GM23338 (cell line): ENCODE results near the gene AAGAB. TPM values are rescaled to one million over a fixed set of nuclear protein-coding genes. Genes with fewer than 3 reads are reported as not detected.

ENCODE experiments used
- ATAC-seq: fragments of 200-7000 bp; cut with Tn5 transposase; 3 replicates; pipeline ENCODE4 v1.9.1; 2020
- DNase-seq: peaks from one replicate; pipeline ENCODE4 v3.0.0-alpha.2; 2015; ENCODE audit warnings: low spot score
- H2AFZ ChIP-seq: fragments of 200-600 bp; sonication (generic); 2 replicates; pipeline ENCODE4 v1.8.0; 2016; ENCODE audit warnings: antibody characterized with exemption, mild to moderate bottlenecking, moderate library complexity
- H3F3A ChIP-seq: fragments of 200-600 bp; sonication (generic); replicated peaks from 2 replicates; pipeline ENCODE4 v1.8.0; 2017; ENCODE audit warnings: antibody characterized with exemption, mixed run types, low read depth
- H3K27ac ChIP-seq: fragments of 200-600 bp; sonication (generic); 2 replicates; pipeline ENCODE4 v1.6.1; 2016; ENCODE audit warnings: low read depth
- H3K27me3 ChIP-seq: fragments of 200-600 bp; sonication (generic); 2 replicates; pipeline ENCODE4 v1.8.0; 2016; ENCODE audit warnings: mild to moderate bottlenecking, mixed run types, moderate library complexity; ENCODE audit not compliant: insufficient read depth
- H3K36me3 ChIP-seq: fragments of 200-600 bp; sonication (generic); 2 replicates; pipeline ENCODE4 v1.8.0; 2016; ENCODE audit warnings: mild to moderate bottlenecking; ENCODE audit not compliant: insufficient read depth
- H3K4me1 ChIP-seq: fragments of 200-600 bp; sonication (generic); 2 replicates; pipeline ENCODE4 v1.8.0; 2016; ENCODE audit warnings: mild to moderate bottlenecking, moderate library complexity; ENCODE audit not compliant: insufficient read depth
- H3K4me2 ChIP-seq: fragments of 200-600 bp; sonication (generic); 2 replicates; pipeline ENCODE4 v1.7.1; 2017; ENCODE audit warnings: mixed run types
- H3K4me3 ChIP-seq: fragments of 200-600 bp; sonication (generic); 2 replicates; pipeline ENCODE4 v1.6.1; 2016; ENCODE audit warnings: mixed run types
- H3K79me2 ChIP-seq: fragments of 200-600 bp; sonication (generic); replicated peaks from 2 replicates; pipeline ENCODE4 v1.8.0; 2017; ENCODE audit warnings: mild to moderate bottlenecking; ENCODE audit not compliant: insufficient read depth
- H3K9me2 ChIP-seq: fragments of 200-600 bp; sonication (generic); 2 replicates; pipeline ENCODE4 v1.8.0; 2017; ENCODE audit not compliant: insufficient read depth
- H4K20me1 ChIP-seq: fragments of 200-600 bp; sonication (generic); replicated peaks from 2 replicates; pipeline ENCODE4 v1.8.0; 2017; ENCODE audit warnings: mild to moderate bottlenecking; ENCODE audit not compliant: insufficient read depth
- H3K27ac Mint-ChIP-seq: 2 replicates; pipeline ENCODE4 v1.8.0; 2020; ENCODE audit warnings: inconsistent platforms, mild to moderate bottlenecking, moderate library complexity, mixed read lengths
- H3K27me3 Mint-ChIP-seq: 3 replicates; pipeline ENCODE4 v1.8.0; 2022; ENCODE audit warnings: low read depth, mild to moderate bottlenecking, moderate library complexity, mixed read lengths, inconsistent platforms; ENCODE audit not compliant: insufficient read depth, poor library complexity
- H3K36me3 Mint-ChIP-seq: 3 replicates; pipeline ENCODE4 v1.8.0; 2021; ENCODE audit warnings: low read depth, mild to moderate bottlenecking, inconsistent platforms, moderate library complexity, mixed read lengths
- H3K4me1 Mint-ChIP-seq: 3 replicates; pipeline ENCODE4 v1.8.0; 2020; ENCODE audit warnings: mild to moderate bottlenecking, inconsistent platforms, mixed read lengths
- H3K4me3 Mint-ChIP-seq: 3 replicates; pipeline ENCODE4 v1.8.0; 2021; ENCODE audit warnings: moderate library complexity, mild to moderate bottlenecking, inconsistent platforms, mixed read lengths
- H3K9me3 Mint-ChIP-seq: 3 replicates; pipeline ENCODE4 v1.8.0; 2020; ENCODE audit warnings: moderate library complexity, mild to moderate bottlenecking, inconsistent platforms, mixed read lengths
- CREB1 ChIP-seq: fragments of 250-450 bp; sonication (Bioruptor Pico); IDR thresholded peaks from 2 replicates; pipeline ENCODE4 v1.5.0; 2020; ENCODE audit warnings: low read depth, mild to moderate bottlenecking, moderate library complexity
- CTCF ChIP-seq, 2 experiments: fragments of 200-600 bp in 1 of 2; sonication (generic) in 1 of 2; conservative IDR thresholded peaks; 2 replicates each; pipeline versions ENCODE4 v1.5.1 to v1.6.1; 2016 to 2017; ENCODE audit warnings: antibody characterized with exemption in 2 of 2, low read depth in 2 of 2, mild to moderate bottlenecking in 2 of 2, moderate library complexity in 1 of 2
- ETS1 ChIP-seq: IDR thresholded peaks from 2 replicates; pipeline ENCODE4 v1.6.1; 2016; ENCODE audit warnings: antibody characterized with exemption
- EZH2 ChIP-seq: fragments of 200-600 bp; sonication (generic); IDR thresholded peaks from one replicate; pipeline ENCODE4 v1.8.0; 2017; ENCODE audit warnings: antibody characterized with exemption, mild to moderate bottlenecking, low read depth; ENCODE audit not compliant: unreplicated experiment
- EZH2phosphoT487 ChIP-seq: fragments of 200-600 bp; sonication (generic); IDR thresholded peaks from one replicate; pipeline ENCODE4 v1.8.1; 2018; ENCODE audit warnings: antibody characterized with exemption; ENCODE audit not compliant: unreplicated experiment
- JUNB ChIP-seq: IDR thresholded peaks from one replicate; pipeline ENCODE4 v1.6.1; 2016; ENCODE audit warnings: antibody characterized with exemption; ENCODE audit not compliant: unreplicated experiment
- NANOG ChIP-seq: IDR thresholded peaks from 2 replicates; pipeline ENCODE4 v1.6.1; 2016; ENCODE audit warnings: antibody characterized with exemption, borderline replicate concordance
- POLR2AphosphoS5 ChIP-seq: IDR thresholded peaks from 2 replicates; pipeline ENCODE4 v1.6.1; 2016; ENCODE audit warnings: antibody characterized with exemption, low read depth
- REST ChIP-seq: IDR thresholded peaks from one replicate; pipeline ENCODE4 v1.6.1; 2018; ENCODE audit warnings: antibody characterized with exemption; ENCODE audit not compliant: unreplicated experiment
- STAT1 ChIP-seq: IDR thresholded peaks from one replicate; pipeline ENCODE4 v1.6.1; 2016; ENCODE audit warnings: antibody characterized with exemption; ENCODE audit not compliant: unreplicated experiment
- ZNF114 ChIP-seq: fragments of 250-450 bp; sonication (Bioruptor Pico); IDR thresholded peaks from 2 replicates; pipeline ENCODE4 v1.5.0; 2020; ENCODE audit warnings: mild to moderate bottlenecking, moderate library complexity
- ZNF331 ChIP-seq: fragments of 250-450 bp; sonication (Bioruptor Pico); IDR thresholded peaks from 2 replicates; pipeline ENCODE4 v1.5.0; 2020; ENCODE audit warnings: low read depth, mild to moderate bottlenecking, moderate library complexity
- ZNF462 ChIP-seq: fragments of 250-450 bp; sonication (Bioruptor Pico); IDR thresholded peaks from 2 replicates; pipeline ENCODE4 v1.5.0; 2020; ENCODE audit warnings: mild to moderate bottlenecking, moderate library complexity
- polyA plus RNA-seq: library from polyadenylated mRNA; unstranded; fragments of >200 nt; fragmentation: Nextera tagmentation; extraction: Ambion mirVana; gene quantifications from 2 replicates; pipeline ENCODE4 v1.2.1, GENCODE V29; 2016
- total RNA-seq: library from RNA; depleted of rRNA; stranded (reverse); fragments of >200 nt; shearing (Covaris generic); gene quantifications from 2 replicates; pipeline ENCODE4 v1.2.3, GENCODE V29; 2014

Gene AAGAB
- total and polyA plus RNA-seq, 2 experiments from 2014 or later: 20.8 to 42.8 TPM

GRCh38 chr15:67267440-67267839, 13.0 kb upstream of the AAGAB start:
- H3K4me3 Mint-ChIP-seq: no peak overlapping the region
- DNase-seq: peak; percentile 20
- H3K27ac Mint-ChIP-seq: 0 out of 2 replicates have a peak overlapping the region, but pooled peaks have one; percentile 11

More at GRCh38 chr15:67267440-67267839, 13.0 kb upstream of the AAGAB start:
- H3K9me2 ChIP-seq: no peaks in the 10 kb centered on the region
- no peak overlapping the region for H3K27ac ChIP-seq
- H3K4me3 ChIP-seq: no peak overlapping the region
- no peaks in the 10 kb centered on the region for H3F3A ChIP-seq
- Mint-ChIP-seq H3K4me1 (peaks cover 16% of the 10 kb centered on the region), H3K9me3 (no peaks in the 10 kb centered on the region), H3K36me3 (no peaks in the 10 kb centered on the region), H3K27me3 (no peaks in the 10 kb centered on the region)
- H3K4me1 ChIP-seq: peaks cover 24% of the 10 kb centered on the region
- 0 out of 2 replicates have a peak overlapping the region, but pooled peaks have one; percentile 20 for H3K4me2 ChIP-seq
- H4K20me1 ChIP-seq: no peaks in the 10 kb centered on the region
- H3K79me2 ChIP-seq: no peaks in the 10 kb centered on the region
- peak; percentile 79 for ATAC-seq
- H3K36me3 ChIP-seq: no peaks in the 10 kb centered on the region
- H2AFZ ChIP-seq: no peak overlapping the region
- TF ChIP-seq ETS1 (no peak), CTCF (conservative IDR thresholded peaks at IDR 0.05; ENCODE audit: low read depth in 2 of 2) (no peak), NANOG (no peak), CREB1 (CRISPR knock-in tag) (no peak), REST (no peak), ZNF331 (CRISPR knock-in tag) (no peak), ZNF462 (CRISPR knock-in tag) (no peak), ZNF114 (CRISPR knock-in tag) (no peak), STAT1 (no peak), EZH2 (no peak), EZH2phosphoT487 (no peak), POLR2AphosphoS5 (no peak), JUNB (no peak)
- H3K27me3 ChIP-seq: no peaks in the 10 kb centered on the region
